ENCODE results near the gene NCKAP5L.
"Not testable (repeated sequence)": the region's sequence is repeated elsewhere in the genome, so short reads cannot be mapped to it uniquely, and the experiment has no call there.

The NCKAP5L gene

DNA sequence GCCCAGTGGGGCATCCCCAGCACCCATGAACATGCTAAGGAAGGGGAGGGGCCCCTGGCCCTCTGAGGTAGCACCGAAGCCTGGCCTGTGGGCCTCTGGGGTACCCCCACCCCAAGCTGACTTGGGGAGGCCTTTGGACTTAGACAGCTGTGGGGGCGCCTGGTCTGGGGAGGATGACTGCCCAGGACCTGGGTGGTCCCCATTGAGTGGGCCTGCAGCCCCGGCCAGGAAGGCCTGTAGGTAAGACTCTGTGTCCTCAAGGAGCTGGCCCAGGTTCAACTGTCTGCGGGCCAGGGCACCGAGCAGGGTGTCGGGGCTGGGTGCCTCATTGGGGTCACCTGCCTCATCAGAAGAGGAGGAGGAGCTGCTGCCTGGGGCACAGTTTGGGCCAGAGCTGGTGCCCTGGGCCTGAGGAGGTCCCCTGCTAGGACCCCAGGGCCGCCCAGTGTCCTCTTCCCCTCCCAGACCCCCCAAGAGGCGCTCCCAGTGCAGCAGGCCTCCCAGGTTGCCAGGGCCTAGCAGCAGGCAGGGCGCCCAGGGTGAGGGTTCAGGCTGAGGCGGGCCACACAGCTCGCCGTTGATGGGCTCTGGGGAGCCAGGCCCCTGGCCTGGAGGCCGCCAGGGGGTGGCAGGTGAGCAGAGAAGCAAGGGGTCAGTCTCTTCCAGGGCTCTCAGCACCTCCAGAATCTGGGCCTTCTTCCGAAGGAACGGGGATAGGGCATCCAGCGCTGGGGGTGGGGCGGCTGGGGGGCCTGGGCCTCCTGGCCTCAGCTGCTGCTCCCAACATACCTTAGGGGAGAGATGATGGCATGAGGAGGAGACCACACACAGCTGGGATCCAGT is 31.4 kb downstream of the NCKAP5L start:
- no peak for DNase-seq

DNA sequence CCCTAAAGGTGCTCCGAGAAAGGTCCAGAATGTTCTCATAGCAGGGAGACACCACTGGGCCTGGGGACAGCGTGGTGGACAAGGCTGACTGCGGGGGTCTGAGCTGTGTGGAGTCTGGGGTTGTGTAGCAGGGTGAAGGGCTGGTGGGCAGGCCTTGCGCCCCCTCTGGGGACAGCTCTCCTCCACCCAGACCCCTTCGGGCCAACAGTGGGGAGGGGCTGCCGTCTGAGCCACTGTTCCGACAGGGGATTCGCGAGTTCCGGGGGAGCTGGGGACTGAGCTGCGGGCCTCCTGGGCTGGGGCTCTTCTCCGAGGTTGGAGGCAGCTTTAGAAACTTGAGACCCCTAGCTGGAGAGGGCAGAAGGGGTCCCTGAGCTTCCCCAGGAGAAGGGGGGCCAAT is 32.1 kb downstream of the NCKAP5L start:
- no peak for DNase-seq

DNA sequence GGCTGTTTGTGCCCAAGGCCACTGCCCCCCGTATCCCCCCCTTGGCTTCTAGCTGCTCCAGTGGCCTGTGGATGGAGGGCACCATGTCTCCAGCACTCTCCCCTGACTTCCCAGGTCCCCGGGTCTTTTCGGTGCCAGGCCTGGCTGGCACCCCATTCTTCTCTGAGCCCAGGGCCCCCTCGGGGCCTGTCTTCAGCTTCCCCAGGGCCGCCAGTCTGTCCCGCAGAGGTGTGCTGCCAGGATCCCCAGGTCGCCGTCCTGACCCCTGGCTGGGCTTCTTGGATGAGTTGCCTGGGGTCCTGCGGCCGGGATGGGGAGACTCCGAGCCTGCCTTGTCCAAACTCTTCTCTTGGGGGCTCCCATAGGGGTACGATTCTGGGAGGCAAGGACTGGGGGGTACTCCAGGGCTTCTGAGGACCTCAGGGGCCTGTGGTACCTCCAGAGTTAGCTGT is 32.5 kb downstream of the NCKAP5L start:
- no peak for DNase-seq

DNA sequence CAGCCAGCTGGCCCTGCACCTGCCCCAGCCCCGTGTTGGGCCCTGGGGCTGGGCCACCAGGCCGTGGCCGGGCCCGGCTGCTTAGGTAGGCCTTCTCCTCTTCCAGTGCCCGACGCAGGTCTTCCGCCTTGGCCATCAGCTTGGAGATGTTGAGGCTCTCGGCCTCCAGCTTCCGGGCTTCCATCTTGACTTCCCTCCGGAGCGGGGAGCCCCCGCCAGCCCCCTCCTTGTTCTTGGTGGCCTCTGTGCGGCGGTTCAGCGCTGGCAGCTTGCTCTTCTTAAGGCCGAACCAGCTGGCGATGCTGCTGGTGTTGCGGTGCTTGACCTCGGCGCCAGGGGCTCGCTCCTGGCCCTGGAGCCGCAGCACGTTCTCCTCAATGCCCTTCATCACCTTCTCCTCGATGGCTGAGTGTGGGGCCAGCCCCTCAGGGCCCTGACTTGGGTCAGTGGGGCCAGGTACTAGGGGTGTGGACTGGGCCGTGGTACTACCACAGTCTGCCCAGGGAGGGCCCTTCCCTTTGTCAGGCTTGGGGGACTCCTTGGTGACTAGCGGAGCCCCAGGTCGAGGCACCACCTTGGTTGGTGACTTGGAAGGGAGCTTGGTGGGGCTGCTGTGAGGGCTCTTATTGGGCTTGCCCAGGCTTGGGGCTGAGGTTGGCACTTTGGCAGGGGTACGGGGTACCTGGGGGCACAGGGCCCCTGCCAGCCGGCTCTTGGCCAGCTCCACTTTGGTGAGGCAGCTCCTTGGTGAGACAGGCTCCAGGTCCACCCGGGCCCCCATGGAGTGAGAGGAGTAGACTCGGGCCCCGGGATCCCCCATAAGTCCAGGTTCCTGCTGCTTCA is 33.2 kb downstream of the NCKAP5L start:
- DNase-seq, result no peak

DNA sequence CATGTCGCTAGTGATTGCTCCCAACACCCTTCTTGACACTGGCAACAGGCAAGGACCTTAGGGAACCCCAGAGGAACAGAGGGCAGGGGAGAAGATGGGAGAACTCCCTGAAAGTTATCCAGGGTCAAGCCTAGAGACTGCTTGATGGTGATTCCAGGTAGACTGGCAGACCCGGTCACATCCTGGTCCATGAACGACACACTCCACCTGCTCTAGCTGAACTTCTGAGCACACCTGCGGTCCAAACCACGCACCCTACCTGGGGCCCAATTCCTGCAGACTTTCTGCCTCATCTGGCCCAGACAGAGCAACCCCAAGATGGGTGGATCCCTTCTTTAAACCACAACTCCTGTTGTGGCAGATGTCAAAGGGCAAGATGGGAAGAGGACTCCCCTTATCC is 34.2 kb downstream of the NCKAP5L start:
- no peak for DNase-seq

DNA sequence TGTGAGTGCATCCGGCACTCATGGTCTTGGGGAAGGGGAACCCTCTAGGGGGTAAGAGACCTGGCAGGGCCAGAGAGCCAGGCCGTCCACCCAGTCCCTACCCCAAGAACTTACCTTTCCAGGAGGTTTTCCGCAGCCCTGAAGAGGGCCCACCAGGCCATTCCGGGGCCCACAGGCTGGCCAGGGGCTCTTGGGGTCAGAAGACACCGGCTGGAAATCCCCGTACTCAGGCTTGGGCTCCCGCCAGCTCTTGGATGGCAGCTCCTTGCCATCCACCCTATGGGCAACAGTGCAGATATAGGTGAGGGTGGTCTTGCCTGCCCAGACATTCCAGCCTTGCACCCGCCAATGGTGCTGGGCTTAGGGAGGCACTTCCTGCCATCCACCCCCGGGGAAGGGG is 34.6 kb downstream of the NCKAP5L start:
- no peak for DNase-seq

DNA sequence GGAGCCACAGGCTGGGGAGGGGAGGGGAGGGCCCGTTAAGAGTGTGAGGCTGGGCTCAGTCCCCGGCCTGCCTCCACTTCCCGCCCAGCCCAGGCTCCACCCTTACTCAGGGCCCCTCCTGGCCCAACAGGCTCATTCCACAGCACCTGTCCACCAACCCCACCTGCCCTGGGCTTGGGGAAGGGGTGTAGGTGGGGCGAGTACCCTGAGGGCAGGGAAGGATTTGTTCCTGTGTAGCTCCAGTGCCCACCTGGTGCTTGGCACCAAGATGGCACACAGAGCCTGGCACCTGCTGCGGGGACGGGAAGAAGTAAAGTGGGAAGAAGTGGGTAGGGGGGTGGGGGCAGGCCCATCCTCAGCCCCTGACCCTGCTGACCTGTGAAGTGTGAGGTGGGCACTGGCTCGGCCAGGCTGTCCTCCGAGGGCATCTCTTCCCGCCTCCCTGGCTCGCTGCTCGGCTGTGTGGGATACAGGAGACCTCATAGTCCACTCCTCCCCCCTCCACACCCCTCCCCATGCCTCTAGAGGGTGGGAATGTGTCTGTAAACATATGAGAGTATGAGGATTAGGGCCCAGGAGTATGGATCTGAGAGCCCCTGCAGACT is 35.1 kb downstream of the NCKAP5L start:
- no peak for DNase-seq

DNA sequence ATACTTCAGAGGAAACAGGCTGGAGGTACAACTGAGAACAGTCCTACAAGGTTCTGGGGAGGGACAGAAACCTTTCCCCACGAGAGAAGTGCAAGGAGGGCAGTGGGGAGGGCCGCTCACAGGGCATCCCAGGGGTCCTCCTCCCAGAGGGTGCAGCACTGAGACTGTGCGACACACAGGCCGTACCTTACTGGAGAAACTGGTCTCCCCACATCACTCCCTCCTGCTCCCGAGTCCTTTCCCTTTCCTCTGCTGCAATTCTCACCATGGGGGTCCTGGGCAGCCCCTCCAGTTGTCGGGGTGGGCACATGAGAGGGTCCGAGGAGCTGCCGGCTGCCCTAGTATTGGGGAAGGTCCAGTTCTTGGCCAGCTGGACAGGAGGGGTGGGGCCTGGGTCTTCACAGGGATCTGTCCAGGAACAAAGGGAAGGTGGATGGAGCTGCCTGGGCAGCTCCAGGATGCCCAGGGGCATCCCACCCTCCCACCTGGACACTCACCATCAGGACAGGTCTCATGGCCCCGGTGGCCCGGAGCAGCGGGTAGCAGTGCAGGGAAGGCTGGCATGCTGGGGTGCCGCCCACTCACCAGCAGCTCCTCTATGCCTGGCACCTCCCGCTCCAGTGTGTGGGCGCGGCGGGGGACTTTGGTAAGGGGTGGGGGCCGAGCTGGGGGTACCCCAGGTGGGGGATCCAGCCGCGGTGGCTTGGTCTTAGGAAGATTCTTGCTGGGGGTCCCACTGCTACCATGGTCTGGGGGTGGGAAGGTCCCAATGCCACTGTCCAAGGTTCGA is 35.8 kb downstream of the NCKAP5L start:
- DNase-seq, result no peak

DNA sequence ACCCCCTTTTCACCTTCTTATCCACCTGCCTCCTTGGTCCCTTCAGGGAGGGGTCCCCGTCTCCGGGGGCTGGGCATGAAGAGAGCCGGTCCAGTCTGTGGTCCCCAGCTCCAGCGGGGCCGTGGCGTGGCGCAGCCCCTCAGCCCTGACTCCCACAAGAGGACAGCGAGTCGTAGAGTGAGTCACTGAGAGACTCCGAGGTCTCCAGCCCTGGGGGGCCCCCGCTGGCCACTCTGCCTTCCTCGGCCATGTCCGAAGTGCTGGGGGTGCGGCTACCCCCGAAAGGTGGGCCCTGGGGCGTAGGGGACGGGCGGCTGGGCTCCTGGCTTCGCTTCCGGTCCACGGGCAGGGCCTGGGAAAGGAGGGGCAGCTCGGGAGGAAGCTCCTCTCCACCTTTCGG is 36.5 kb downstream of the NCKAP5L start:
- DNase-seq, result no peak

DNA sequence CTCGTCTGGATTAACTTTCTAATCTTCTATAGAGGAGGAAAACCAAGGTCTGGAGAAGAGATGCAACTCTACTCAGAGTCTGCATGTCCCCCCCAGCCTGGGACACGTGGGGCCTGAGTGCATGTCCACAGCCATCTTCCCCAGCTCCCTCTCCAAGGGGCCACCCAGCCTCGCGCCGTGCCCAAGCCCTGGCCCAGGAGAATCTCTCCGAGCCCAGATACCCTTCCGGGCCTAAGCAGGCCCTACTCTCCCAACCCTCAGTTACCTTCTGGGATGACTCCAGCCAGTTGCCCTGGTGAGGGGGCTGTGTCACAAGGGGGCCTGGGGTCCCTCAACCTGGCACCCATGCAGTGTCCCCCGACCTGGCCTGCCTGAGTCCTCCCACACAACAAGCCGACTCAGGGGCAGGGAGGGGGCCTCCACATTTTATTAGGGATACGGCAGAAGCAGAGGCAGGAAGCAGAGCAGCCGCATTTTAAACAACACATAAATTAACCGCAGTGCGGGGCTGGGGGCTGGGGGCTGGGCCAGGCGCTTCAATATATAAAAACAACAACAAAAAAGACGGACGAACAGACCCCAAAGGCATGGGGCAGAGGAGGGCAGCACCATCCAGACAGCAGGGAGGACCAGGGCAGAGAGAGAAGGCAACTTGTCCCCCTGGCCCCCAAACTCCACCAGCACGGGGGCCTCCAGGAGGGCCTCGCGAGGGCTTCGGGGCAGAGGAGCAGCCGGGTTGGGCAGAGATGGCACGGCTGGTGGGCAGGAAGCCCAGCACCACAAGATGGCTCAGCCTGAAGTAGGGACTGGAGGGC is 37.3 kb downstream of the NCKAP5L start:
- DNase-seq, result no peak

DNA sequence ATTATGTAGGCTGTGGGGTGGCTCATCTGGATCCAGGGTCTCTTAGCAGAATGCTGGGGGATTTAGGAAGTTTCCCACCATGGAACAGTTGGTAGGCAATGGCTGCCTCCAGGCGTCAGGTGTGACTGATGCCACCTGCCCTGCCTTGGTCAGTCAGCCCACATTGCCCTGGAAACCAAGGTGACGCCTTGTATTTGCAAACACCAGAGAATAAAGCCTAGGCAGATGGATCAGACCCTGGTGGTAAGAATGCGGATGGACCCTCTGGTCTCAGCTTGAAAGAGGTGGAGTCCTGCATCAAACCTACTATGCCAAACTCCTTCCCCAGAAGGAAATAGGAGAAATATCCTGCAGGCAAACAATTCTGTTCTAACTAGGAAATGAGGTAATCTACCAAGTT is 38.2 kb downstream of the NCKAP5L start:
- DNase-seq, result no peak

DNA sequence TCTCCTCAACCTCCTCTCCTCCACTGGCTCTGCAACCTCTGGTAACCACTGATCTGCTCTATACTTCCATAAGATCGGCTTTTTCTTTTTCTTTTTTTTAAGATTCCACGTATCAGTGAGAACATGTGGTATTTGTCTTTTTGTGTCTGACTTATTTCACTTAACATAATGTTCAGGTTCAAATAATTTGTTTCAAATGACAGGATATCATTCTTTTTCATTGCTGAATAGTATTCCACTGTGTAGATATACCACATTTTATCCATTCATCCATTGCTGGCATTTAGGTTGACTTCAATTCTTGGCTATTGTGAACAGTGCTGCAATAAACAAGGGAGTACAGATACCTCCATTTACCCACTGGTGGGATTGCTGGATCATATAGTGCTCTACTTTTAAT is 40.5 kb downstream of the NCKAP5L start:
- DNase-seq, result no peak

DNA sequence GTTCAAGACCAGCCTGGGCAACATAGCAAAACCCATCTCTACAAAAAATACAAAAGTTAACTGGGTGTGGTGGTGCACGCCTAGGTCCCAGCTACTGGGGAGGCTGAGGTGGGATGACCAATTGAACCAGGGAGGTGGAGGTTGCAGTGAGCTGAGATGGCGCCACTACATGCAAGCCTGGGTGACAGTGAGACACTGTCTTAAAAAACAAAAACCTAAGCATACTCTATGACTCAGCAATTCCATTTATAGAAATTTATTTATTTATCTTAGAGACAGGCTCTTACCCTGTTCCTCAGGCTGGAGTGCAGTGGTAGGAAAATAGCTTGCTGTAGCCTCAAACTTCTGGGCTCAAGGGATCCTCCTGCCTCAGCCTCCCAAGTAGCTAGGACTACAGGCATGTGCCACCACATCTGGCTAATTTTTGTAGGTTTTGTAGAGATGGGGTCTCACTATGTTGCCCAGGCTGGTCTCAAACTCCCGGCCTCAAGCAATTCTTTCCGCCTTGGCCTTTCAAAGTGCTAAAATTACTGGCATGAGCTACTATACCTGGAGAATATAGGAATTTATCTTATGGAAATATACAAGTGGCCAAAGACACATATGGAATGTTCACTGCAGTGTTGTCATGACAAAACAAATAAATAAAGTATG is 43.3 kb downstream of the NCKAP5L start:
- DNase-seq, result no peak

DNA sequence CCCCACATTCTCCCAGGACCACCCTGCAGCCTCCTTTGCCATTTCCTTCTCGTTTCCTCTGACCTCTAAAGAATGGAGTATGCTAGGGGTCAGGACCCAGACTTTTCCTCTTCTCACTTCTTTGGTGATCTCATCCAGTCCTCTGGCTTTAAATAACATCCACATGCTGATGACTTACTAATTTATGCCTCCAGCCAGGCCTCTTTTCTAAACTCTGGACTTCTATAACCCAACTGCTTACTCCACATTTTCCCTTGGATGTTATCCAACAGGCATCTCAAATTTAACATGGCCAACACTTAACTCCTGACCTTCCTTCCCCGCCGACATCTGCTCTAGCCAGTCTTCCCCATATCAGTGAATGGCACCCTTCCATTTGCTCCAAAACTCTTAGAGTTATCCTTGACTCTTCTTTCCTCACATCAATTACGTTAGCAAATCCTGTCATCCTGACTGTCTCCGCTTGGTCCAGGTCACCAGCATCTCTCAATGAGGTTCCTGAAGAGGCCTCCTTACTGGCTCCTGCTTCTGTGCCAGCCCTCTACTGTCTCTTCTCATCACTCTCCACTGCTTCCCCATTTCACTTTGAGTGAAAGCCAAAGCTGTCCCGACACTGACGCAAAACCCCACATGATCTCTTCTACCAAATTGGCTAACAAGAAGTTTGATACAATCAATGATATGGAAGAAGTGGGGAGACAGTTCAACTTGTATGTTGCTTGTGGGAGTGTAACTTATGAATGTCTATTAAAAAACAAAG is 44.1 kb downstream of the NCKAP5L start:
- no peak for DNase-seq

DNA sequence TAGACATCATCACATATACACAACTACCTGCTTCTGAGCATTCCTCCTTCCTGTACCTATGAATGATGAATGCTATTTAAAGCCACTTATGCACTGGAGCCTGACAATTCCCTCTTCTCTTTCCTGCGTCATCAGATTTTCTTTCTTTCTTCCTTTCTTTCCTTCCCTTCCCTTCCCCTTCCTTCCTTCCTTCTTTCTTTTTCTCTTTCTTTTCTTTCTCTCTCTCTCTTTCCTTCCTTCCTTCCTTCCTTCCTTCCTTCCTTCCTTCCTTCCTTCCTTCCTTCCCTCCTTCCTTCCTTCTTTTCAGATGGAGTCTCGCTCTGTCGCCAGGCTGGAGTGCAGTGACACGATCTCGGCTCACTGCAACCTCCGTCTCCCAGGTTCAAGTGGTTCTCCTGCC is 47.3 kb downstream of the NCKAP5L start:
- DNase-seq, result not testable (repeated sequence)

DNA sequence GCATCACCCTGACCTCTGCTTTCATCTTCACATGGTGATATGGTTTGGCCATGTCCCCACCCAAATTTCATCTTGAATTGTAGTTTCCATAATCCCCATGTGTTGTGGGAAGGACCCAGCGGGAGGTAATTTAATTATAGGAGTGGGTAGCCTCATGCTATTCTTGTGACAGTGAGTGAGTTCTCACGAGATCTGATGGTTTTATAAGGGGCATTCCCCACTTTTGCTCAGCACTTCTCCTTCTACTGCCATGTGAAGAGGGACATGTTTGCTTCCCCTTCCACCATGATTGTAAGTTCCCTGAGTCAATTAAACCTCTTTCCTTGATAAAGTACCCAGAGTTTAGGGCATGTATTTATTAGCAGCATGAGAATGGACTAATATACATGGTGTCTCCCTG is 48.6 kb downstream of the NCKAP5L start:
- DNase-seq, result no peak

DNA sequence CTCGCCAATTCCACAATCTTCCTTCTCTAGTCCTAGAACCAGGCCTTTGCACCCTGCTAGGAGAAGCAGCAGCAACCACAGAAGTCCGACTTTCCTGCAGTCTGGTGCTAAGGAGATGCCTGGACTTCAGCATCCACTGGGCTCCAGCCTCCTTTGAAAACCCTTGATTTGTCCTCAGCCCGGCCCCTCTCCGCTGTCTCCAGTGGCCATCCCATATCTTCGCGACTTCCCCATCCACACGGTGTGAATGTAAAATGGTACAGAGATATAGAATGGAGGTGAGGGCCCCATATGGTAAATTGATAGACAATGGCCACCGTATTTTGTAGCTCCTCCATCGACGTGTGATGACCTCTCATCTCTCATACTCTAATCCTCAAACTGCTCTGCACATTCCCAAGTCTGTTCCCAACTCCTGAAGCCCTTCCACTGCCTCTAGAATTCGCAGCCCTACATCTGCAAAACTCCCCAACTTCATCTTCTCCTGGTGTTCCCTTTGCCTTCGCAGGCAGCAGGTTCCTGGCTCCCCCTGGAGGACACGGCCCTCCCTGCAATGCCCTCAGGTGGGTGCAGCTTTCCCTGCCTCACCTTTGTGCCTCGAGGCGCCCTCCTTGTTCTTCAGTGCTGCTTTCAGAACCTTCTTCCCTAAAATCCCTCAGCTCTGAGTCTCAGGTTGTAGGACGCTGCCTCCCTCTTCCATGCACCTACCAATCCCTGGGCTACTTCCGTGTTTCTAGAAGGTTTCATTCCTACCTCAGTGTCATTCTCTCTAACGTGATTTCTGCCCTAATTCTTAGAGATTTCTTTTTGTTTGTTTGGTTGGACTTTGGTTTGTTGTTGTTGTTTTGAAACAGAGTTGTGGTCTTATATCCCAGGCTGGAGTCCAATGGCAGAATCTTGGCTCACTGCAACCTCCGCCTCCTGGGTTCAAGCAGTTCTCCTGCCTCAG is 50.1 kb downstream of the NCKAP5L start:
- peak; percentile 81 for DNase-seq

DNA sequence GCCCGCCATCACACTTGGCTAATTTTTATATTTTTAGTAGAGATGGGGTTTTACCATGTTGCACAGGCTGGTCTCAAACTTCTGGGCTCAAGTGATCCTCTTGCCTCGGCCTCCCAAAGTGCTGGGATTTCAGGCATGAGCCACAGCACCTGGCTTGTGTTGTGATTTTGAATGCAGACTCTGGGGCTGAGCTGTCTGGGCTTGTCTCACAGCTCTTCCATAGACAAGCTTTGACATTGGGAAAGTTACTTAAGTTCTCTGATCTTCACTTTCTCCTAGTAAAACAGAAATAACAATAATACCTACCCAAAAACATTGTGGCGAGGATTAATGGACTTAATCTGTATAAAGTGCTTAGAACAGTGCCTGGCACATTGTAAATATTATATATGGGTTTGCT is 50.9 kb downstream of the NCKAP5L start:
- DNase-seq, result no peak

DNA sequence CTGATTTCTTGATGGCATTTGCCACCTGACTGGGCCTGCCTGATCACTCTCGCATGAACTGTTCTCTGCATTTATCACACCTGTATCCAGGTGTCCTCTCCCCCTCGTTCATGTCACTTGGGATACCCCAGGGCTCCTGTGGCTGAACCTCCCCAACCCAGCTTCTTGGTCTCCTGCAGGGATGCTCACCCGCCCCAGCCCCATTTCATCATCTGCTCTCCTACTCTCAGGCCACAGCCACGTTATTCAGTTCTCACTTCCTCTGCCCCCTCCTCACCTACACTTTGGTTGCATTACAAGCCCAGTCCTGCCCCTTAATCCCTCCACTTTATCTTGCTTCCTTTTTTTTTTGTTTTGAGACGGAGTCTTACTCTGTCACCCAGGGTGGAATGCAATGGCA is 51.4 kb downstream of the NCKAP5L start:
- DNase-seq, result no peak

All from activated naive CD4-positive, alpha-beta T cell treated with anti-CD3 and anti-CD28 coated beads, Interleukin-2, amount 50 U/mL, for 16 hours (primary cell).